8988T (cell line): ENCODE data around the gene DPAGT1.

Experiments
- DNase-seq: peaks from one replicate; pipeline ENCODE4 v3.0.0; 2011

Gene DPAGT1

DNA sequence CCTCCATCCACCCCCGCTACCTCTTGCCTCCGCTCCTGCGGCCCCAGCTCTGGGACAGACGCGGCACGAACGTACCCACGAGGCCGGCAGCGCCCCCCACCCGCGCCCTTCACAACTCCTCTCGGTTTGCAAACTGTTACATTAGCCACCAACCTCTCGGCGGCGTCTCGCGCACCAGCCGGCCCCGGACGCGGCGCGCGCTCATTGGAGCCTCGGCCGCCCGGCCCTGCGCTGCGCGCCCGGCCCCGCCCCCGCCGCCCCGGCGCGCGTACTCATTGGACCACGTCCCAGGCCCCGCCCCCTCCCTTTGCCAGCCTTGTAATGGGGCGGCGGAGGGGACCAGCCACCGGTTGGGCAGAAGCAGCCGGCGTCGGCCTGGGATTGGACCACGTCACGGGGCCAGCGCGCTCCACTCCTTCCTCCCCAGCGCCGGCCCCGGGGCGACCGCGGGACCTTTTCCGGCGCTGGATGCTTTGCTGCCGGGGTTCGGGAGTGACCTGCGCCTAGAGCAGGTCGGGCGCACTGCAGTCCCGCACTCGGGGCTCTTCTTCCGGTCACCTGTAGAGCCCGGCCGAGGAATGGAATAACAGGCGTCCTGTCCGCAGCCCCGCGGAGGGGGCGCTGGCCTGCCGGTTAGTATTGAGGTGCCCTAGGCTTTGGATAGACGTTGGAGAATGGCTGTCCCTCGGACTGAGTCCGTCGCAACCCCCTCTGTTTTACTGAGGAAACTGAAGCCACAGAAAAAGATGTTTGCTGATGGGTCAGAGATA lies 44.5 kb downstream of the DPAGT1 start, which contains the start of gene HYOU1:
HYOU1 (minus strand) TSS at position 206 of the 770 bp plus-strand sequence. CDS start 1,045 bp downstream, outside the sequence.
- peak; percentile 99 for DNase-seq

- DNase-seq = peak; percentile 61
These were observed 45.1 kb downstream of the DPAGT1 start for GRCh38 chr11:119056421-119056999.

DNA sequence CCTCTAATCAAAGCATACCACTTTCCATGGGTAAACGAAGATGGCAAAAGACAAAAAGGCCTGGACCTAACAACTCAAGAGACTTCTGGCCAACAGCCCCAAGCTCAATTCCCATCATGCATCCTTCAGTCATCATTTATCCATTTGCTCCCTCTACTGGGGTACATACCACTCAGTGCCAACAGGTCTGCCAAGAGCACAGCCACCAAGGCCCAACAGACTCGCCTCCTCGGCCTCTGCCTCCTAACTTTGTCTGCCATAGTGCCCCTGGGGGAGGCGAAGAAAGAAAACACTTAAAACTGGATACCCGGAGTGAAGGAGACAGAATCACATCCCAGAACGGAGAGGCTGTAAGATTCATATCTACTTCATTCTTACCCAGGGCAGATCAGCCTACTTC lies 45.8 kb downstream of the DPAGT1 start:
- peak; percentile 68 for DNase-seq

DNA sequence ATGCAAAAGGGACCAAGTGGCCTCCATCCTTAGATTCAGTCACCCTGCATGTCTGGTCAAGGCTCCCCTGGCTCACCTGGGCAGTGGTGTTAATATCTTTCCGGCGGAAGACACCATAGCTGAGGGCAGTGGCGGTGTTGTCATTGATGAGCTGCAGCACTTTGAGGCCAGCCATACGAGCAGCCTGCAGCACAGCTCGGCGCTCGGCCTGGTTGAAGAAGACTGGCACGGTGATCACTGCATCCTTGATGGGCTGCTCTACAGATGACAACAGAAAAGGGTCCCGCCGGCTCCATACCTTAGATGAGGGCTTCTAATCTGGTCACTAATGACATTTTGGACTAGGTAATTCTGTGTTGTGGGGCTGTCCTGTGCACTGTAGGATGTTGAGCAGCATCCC lies 47.2 kb downstream of the DPAGT1 start:
- no peak for DNase-seq

DNA sequence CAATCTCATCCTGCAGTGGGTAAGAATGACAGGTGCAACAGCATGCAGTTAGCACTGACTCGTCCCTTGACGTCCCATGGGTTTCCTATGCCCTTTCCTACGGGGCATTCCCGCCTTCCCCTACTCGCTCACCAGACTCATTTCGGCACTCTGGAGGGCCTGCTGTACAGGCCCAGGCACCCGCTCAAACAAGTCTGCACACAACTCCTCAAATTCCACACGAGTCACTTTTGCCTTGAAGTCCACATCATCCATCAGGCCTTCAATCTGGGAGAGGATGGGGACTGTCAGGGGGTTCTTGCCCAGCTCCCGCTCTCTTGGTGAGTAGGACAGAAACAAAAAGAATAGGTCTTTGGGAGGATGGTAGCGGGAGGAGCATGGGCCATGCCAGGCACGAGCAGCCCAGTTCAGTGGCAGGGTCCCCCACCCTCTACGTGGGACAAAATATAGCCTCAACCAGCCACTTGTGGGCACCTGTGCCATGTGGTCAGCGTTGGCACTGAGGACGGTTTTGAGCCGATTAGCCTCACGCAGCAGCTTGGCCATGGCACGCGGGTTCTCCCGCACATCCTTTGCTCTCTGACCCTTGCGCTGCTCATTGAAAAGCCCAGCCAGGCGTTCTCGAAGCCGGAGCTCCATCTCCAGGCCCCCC lies 49.4 kb downstream of the DPAGT1 start:
- peak; percentile 6 for DNase-seq

DNA sequence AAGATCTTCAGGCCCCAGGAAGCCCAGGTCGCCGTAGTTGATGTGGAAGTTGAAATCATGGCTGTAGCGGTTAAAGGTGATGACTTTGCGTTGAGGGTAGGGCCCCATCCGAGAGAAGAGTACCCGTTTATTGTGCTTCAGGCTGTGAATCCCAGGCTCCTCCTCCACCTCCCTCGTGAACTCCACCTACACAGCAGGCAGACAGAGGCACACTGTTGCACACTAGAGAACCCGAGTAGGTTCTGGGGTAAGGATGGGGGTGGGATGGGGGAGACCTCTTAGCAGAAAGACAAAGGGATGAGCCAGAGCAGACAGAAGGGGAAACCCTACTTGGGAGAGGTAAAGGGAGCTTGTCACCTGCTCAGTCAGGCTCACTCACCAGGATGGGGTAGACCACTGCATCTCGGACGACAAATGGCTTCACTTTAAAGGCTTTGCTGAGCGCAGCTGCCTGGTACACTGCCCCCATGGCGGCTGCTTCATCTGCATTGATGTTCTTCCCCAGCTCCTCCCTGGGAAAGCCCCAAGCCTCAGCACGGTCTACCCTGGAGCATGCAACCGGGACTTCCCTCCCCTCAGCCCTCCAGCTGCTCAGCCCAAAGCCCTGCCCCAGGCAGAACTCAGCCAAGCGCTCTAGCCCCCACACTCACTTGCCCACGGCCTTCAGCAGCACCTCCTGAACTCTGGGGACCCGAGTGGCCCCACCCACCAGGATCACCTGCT lies 50.1 kb downstream of the DPAGT1 start:
- DNase-seq = peak; percentile 11

DNA sequence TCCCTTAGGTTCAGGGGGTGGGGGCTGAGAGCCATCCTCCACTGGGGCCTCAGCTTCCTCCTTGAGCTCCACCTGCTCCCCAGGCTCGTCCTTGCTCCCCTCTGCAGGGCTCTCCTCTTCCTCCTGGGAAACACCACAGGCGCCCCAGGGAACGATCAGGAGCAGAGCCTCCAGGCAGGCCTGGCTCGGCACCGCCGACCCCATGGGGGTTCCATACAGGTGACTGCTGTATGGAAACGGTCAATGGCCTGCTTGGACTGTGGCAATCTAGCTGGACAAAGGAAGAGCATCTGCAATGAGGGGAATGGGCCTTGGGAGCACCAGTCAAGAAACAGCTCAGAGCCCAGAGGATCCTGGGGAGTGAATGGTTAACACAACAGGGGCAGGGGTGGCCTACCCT lies 52.6 kb downstream of the DPAGT1 start:
- DNase-seq = no peak

DNA sequence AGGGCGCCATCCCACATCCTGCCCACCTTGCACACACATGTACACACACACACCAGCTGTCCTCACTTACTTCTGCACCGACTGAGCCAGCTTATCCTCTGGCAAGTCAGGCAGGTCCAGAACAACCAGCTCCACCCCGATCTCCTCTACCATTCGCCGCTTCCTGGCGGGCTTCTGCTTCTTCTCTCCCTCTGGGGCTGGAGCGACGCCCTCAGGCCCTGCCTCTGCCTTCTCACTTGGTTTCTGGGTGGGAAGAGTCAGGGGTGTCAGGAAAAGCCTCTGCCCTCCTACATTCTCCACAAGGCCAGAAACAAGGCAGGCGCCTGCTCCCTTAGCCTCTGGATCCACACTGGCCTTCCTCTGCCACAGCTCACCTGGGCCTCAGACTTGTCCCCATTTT lies 53.0 kb downstream of the DPAGT1 start:
- DNase-seq = no peak

DNA sequence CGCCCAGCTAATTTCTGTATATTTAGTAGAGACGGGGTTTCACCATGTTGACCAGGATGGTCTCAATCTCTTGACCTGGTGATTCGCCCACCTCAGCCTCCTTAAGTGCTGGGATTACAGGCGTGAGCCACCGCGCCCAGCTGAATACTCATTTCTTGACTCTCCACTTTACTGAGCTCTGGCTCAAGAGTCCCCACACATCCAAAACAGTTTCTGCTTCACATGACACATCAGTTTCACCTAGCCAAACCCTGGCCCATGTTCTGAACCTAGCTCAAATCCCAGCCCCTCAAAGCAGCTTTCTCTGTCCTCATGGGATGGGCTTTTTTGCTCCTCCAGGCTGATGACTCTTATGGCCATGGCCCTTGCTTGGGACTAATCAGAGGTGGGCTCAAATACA lies 54.4 kb downstream of the DPAGT1 start:
- DNase-seq = peak; percentile 2
